ENCODE results near the gene FARP1.

FARP1 gene

DNA sequence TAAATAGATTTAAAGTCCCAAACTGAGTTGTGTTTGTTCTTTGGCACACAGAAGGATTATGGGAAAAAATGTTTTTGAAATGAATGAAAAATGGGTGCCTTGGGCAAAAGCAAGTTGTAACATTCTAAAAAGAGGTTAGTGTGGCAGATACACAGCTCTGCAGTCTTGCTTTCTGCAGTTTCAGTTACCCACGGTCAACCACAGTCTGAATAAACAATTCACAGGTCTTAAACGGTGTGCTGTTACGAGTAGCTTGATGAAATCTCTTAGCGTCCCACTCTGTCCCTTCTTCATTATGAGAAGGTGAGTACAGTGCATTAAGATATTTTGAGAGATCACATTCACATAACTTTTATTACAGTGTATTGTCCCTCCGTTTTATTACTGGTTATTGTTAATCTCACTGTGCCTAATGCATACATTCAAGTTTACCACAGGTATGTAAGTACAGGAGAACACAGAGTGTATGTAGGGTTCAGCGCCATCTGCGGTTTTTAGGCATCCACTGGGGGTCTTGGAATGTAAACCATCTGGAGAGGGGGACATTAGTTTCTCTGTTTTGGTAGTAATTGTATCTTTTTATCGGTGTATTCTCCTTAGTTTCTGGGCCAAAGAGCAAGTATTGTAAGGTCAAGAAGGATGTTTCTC is 8.1 kb downstream of the FARP1 start:
- TF ChIP-seq NFIC (IDR thresholded peaks at IDR 0.05) (no peak), RAD21 (IDR thresholded peaks at IDR 0.05; ENCODE audit: low read depth) (no peak), EP300 (IDR thresholded peaks at IDR 0.05; ENCODE audit: borderline replicate concordance) (no peak), EGR1 (IDR thresholded peaks at IDR 0.05) (no peak), TCF12 (IDR thresholded peaks at IDR 0.05; ENCODE audit: low read depth) (no peak), YY1 (IDR thresholded peaks at IDR 0.05; ENCODE audit: low read depth) (no peak), ZBTB7A (IDR thresholded peaks at IDR 0.05; ENCODE audit: low read depth) (no peak), CREB1 (IDR thresholded peaks at IDR 0.05; ENCODE audit: low read depth) (no peak), FOXM1 (IDR thresholded peaks at IDR 0.05; ENCODE audit: borderline replicate concordance, low read depth) (no peak), TAF1 (IDR thresholded peaks at IDR 0.05; ENCODE audit: low read depth) (no peak), CEBPB (IDR thresholded peaks at IDR 0.05) (no peak), TEAD4 (IDR thresholded peaks at IDR 0.05) (no peak)
- TF ChIP-seq, protein P1, sequence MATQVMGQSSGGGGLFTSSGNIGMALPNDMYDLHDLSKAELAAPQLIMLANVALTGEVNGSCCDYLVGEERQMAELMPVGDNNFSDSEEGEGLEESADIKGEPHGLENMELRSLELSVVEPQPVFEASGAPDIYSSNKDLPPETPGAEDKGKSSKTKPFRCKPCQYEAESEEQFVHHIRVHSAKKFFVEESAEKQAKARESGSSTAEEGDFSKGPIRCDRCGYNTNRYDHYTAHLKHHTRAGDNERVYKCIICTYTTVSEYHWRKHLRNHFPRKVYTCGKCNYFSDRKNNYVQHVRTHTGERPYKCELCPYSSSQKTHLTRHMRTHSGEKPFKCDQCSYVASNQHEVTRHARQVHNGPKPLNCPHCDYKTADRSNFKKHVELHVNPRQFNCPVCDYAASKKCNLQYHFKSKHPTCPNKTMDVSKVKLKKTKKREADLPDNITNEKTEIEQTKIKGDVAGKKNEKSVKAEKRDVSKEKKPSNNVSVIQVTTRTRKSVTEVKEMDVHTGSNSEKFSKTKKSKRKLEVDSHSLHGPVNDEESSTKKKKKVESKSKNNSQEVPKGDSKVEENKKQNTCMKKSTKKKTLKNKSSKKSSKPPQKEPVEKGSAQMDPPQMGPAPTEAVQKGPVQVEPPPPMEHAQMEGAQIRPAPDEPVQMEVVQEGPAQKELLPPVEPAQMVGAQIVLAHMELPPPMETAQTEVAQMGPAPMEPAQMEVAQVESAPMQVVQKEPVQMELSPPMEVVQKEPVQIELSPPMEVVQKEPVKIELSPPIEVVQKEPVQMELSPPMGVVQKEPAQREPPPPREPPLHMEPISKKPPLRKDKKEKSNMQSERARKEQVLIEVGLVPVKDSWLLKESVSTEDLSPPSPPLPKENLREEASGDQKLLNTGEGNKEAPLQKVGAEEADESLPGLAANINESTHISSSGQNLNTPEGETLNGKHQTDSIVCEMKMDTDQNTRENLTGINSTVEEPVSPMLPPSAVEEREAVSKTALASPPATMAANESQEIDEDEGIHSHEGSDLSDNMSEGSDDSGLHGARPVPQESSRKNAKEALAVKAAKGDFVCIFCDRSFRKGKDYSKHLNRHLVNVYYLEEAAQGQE (IDR thresholded peaks at IDR 0.05; ENCODE audit: low read depth), result no peak
- TF ChIP-seq, protein P2, sequence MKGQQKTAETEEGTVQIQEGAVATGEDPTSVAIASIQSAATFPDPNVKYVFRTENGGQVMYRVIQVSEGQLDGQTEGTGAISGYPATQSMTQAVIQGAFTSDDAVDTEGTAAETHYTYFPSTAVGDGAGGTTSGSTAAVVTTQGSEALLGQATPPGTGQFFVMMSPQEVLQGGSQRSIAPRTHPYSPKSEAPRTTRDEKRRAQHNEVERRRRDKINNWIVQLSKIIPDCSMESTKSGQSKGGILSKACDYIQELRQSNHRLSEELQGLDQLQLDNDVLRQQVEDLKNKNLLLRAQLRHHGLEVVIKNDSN (IDR thresholded peaks at IDR 0.05), result no peak
- TF ChIP-seq, protein P3, sequence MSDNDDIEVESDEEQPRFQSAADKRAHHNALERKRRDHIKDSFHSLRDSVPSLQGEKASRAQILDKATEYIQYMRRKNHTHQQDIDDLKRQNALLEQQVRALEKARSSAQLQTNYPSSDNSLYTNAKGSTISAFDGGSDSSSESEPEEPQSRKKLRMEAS (IDR thresholded peaks at IDR 0.05), result no peak

DNA sequence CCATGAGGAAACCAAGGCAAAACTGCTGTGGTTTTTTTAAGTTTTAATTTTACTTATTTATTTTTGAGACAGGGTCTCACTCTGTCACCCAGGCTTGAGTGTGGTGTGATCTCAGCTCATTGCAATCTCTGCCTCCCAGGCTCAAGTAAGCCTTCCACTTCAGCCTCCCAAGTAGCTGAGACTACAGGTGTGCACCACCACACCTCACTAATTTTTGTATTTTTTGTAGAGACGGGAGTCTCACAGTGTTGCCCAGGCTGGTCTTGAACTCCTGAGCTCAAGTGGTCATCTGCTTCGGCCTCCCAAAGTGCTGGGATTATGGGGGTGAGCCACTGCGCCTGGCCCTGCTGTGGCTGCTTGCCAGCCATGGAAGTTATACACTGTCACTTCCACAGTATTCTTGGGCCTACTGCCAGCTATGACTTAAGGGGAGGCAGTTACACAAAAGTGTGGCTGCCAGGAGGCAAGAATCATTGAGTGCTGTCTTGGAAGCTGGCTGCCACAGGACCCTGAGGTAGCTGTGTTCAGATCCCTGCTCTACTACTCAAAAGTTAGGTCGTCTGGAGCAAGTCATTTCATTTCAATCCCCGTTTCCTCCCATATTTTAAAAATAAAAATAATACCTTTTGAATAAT is 12.7 kb downstream of the FARP1 start:
- TF ChIP-seq NFIC (IDR thresholded peaks at IDR 0.05) (peak; percentile 41), FOXM1 (IDR thresholded peaks at IDR 0.05; ENCODE audit: borderline replicate concordance, low read depth) (no peak), CREB1 (IDR thresholded peaks at IDR 0.05; ENCODE audit: low read depth) (no peak)
- TF ChIP-seq, protein P3 (IDR thresholded peaks at IDR 0.05), result no peak

DNA sequence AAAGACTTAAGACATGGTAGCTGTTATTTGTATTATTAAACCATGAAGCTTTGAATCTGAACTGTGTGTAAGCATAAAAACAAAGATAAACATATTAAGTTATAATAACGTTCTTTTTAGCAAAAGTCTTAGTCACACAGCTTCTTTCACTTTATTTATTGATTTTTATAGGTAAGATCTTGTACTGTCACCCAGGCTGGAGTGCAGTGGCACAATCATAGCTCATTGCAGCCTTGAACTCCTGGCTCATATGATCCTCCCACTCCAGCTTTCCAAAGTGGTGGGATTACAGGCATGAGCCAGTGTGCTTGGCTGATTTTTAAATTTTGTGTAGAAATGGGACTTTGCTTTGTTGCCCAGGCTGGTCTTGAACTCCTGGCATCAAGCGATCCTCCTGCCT is 13.4 kb downstream of the FARP1 start:
- TF ChIP-seq, protein P2 (IDR thresholded peaks at IDR 0.05), result no peak
- TF ChIP-seq NFIC (IDR thresholded peaks at IDR 0.05) (no peak), TAF1 (IDR thresholded peaks at IDR 0.05; ENCODE audit: low read depth) (no peak), EP300 (IDR thresholded peaks at IDR 0.05; ENCODE audit: borderline replicate concordance) (no peak), FOXM1 (IDR thresholded peaks at IDR 0.05; ENCODE audit: borderline replicate concordance, low read depth) (no peak)

DNA sequence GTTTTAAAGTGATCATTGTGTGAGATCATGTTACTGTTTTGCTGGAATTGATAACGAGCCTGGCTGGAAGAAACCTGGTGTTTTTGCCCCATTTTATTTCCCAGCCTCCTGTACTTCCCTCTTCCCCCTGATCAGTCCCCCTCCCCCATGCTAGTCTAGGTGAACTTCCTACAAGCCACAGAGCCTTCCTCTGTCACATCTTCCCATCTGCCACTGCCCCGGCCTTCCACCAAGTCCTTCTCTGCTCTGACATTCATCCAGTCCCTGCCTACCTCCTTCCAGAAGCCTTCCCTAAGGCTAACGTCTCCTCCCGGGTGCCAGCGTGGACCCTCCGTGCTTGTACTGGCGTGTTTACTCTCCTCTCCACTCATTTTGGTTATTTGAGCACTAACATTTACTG is 14.3 kb downstream of the FARP1 start:
- no peak for TF ChIP-seq EGR1 (IDR thresholded peaks at IDR 0.05)
- no peak for TF ChIP-seq TCF12 (IDR thresholded peaks at IDR 0.05; ENCODE audit: low read depth)
- no peak for TF ChIP-seq NFIC (IDR thresholded peaks at IDR 0.05)
- TF ChIP-seq TAF1 (IDR thresholded peaks at IDR 0.05; ENCODE audit: low read depth), result no peak
- TF ChIP-seq, protein P3 (IDR thresholded peaks at IDR 0.05), result no peak
- TF ChIP-seq FOXM1 (IDR thresholded peaks at IDR 0.05; ENCODE audit: borderline replicate concordance, low read depth), result no peak
- TF ChIP-seq TEAD4 (IDR thresholded peaks at IDR 0.05), result no peak
- no peak for TF ChIP-seq YY1 (IDR thresholded peaks at IDR 0.05; ENCODE audit: low read depth)
- TF ChIP-seq ZBTB7A (IDR thresholded peaks at IDR 0.05; ENCODE audit: low read depth), result no peak
- TF ChIP-seq CREB1 (IDR thresholded peaks at IDR 0.05; ENCODE audit: low read depth), result no peak
- TF ChIP-seq, protein P2 (IDR thresholded peaks at IDR 0.05), result no peak
- no peak for TF ChIP-seq EP300 (IDR thresholded peaks at IDR 0.05; ENCODE audit: borderline replicate concordance)
- TF ChIP-seq, protein P1 (IDR thresholded peaks at IDR 0.05; ENCODE audit: low read depth), result no peak
- TF ChIP-seq CEBPB (IDR thresholded peaks at IDR 0.05), result no peak
- no peak for TF ChIP-seq RAD21 (IDR thresholded peaks at IDR 0.05; ENCODE audit: low read depth)

DNA sequence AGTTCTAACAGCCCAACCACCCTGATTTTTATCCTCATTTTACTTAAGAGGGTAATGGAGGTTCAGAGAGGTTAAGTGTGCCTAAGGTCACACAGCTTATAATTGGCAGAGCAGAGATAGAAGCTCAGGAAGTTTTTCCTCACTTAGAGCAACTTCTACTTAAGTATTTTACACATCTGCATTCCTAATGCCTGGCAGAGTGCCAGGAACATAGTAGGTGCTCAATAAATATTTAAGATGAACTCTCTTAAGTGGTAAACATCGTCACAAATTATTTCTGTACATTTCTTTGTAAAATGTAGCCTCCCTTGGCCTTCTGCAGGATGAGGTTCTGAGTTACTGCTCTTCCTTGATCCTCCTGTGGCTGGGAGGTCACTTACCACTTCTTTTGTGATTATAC is 14.7 kb downstream of the FARP1 start:
- TF ChIP-seq NFIC (IDR thresholded peaks at IDR 0.05), result peak; percentile 41
- TF ChIP-seq, protein P2 (IDR thresholded peaks at IDR 0.05), result no peak
